Measurements from ENCODE around the gene PKDREJ.

Gene PKDREJ

DNA sequence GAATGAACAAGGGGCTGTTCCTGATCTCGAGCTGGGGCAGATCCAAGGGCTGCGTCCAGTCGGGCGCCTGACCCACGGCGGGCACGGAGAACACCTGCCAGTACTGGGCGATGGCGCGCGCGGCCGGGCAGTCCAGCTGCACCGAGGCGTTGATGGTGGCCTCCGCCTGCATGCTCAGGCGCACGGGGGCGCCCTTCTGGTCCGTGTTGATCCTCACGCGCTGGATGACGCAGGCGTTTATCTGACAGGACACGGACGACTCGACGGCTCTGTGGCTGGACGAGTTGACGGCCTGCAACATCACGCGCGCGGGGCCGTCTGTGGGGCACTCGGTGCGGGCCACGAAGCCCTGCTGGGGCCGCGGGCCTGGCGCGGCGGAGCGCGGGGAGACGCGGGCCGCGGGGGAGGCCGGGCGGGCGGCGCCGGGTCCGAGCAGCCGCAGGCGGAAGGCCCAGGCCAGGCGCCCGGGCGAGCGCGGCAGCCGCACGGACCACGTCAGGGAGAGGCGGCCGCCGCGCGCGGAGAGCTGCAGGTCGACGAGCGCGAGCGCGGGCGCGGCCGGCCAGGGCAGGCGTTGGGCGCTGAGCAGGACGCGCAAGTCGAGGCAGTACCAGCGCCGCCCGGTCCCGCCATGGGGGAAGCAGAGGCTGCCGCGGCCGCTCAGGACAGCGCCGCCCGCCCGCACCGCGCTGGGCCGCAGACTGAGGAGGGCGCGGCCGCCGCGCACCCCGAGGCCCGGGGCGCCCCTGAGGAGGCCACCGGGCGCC lies 511 bp downstream of the PKDREJ start:
- no peak for DNase-seq

DNA sequence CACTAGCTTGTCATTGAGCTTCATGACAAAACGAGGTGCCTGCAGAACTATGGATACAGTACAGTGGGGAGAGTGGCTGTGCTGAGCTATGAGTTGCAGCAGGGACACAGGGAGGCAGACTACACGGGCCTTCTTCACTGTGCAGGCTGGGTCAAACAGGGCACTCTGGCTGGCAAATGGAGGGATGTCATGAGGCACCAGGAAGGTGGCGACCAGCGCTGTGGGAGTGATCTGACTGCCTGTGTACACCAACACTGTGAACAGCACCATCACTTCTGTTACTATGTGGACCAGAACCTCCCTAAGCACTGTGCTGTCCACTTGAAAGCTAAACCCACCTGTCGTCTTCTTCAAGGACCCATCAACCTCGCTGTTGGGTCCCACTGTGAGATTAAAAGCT lies 3.1 kb downstream of the PKDREJ start:
- DNase-seq: no peak

DNA sequence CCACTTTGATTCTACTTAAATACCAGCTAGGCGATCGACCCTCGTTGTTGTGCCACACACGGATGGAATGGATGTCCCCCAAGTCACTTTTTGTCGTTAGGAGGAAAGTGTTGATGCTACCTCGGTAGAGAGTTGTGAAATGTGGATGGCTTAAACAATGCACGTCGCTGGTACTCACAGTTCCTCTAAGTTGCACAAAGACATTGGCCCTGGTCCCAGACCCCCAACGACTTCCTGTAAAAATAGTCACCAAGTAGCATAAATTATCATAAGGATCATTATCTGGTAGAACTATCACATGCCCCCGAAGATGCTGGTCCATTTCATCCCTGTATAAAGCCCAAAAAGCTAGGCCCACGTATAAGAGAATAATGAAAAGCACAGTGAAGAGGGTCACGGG lies 3.8 kb downstream of the PKDREJ start:
- no peak for DNase-seq

DNA sequence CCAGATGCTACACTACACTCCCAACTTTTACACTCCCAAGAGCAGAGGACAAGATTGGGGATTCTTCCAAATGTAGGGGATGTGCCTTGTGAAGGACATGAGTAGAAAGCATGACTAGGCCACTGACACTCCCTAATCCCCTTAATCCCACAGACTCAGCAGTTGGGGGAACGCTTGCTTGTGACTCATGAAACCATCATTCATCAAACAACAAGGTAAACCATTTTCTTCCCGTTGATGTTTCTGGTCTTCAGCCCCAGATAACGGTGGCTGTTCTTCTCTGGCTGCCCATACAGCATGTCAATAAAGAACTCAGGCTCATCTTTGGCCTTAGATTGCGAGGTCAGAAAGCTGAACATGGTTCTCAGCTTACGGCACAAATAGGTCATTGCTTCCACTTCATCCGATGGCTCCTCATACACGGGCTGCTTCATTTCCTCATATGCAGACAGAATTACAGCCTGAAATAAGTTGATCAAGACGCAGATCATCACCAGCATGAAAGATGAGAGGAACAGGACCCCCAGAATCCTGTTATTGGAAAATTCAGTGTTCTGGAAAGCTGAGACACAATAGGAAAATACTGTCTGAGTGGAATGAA lies 6.7 kb downstream of the PKDREJ start:
- no peak for DNase-seq

DNA sequence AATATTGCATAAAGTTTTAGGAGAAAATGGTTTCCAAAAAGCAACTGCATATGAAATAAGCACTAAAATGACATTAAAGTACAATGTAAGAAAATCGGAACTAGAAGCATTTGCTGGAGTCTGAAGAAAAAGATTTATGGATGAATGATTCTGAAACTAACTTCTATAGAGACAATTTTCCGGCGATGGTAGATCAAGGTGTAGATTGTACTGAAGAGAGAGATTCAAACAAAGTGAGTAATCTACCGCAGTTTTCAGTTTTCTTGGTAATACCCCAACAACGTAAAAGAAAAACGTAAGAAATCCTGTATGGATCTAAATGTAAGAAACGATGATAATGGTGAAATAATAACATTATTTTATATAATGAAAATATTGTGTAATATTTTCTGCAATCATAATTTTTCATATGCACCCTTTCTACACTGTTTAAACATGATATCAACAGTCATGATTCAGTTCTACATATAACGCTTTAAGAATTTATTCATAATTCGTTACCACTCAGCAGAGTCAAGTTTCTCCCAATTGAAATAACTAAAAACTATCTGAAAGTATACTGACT lies 11.2 kb downstream of the PKDREJ start:
- DNase-seq: no peak

DNA sequence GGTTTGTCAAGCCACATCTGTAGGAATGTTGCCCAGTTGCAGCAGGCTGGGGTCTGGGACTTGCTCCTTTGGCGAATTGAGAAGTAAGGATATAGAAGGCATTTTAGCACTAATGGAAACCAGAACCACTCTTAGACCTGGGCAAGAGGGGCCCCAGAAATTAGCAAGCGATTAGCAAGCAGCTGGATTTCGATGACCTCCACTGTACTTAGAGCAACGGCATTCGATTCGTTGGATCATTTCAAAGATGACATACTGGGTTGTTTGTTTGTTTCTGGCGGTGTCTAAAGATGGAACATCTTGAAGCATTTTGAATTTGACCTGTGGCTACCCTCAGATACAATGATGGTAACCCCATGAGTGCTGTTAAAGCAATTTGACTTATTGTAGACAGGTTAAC lies 11.9 kb downstream of the PKDREJ start:
- DNase-seq: no peak

DNA sequence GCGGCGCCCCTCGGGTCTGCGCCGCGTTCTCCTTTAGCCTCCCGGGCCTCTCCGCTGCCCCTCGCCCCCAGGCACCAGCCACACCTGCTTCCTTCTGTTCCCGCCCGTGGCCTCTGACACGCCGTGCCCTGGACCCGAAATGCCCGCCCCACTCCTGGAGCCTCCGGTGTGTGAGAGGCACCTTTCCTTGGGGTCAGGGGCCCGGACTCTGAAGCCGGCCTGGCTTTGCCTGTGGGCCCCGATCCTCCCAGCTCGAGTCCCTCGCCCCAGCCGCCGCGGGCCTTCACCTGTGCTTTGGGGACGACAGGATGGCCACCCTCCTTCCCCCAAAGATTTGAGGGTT lies 12.4 kb downstream of the PKDREJ start:
- DNase-seq: no peak

DNA sequence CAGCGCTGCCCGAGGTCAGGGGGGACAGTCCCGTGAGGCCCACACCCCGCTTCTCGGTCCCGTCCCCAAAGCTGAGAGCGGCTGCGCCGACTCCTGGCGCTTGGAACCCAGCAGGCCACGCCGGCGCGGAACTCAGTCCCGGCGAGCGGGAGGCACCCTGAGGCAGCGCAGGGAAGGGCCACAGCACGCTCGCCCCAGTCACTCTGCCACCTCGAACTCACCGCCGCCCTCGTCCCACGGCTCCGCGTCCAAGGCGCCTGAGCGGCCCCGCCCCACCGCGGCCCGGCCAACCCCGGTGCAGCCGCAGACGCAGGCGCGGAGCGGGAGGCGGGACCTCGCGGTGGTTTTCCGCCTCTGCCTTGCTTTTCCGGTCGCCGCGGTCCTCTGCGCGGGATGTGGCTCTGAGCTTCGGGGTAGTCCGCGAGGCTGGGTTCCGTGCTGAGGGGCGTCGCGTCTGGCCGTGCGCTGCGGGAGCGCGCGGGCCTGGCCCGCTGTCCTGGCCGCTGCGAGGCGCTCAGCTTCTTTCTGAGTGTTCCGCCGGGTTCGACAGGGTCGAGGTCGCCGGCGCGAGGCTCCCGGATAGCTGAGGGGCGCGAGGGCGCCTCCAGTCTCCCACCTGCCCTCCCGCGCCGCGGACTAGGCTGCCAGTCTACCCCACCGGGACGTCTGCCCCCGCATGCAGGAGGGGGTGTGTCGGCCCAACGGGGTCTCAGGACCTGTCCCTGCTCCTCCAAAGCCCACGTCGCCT lies 12.9 kb downstream of the PKDREJ start, which contains the start of gene CDPF1:
Gene CDPF1 (minus strand): TSS at position 259 of the 748 bp plus-strand sequence. CDS start 2,009 bp downstream, outside the sequence.
- DNase-seq: peak; percentile 76

DNA sequence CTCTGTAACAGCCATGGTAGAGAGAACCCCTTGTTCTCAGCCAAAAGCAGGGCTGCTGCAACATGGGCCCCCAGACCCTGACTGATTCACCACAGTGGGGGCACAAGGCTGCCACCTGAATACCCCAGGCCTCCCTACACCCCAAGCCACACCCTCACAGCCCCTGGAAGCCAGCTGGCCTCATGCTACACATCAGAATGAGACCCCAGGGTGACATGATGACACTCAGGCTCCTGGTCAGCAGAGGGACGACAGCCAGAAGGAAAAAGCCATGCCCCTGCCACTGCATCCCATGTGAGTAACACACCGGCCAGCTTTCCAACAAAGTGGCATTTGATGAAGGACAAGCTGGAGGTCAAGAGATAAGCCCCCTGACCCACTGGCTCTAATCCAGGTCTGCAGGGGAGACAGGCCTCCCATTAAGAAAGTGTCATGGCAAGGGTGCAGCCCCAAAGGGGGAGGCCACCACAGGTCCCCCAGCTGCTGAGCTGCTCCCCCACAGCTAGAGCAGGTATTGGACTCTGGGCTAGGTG lies 15.6 kb downstream of the PKDREJ start:
- DNase-seq: no peak

DNA sequence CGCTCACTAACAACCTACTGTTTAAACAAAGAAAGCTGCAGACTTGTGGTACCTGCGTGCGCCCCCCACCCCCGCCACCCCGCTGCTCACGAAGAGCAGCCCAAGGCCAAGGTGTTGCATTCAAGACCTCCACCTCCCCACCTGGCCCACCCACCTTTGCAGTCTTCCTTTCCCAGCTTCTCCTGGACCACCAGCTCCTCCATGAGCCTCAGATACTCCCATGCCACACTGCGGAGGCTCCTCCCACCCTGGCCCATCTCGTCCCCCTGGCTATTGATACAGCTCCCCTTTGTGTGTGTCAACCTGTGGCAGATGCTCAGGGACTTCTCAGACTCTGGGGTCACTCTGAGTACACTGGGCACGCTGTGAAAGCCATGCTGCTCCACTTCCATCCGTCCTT lies 17.0 kb downstream of the PKDREJ start:
- no peak for DNase-seq

DNA sequence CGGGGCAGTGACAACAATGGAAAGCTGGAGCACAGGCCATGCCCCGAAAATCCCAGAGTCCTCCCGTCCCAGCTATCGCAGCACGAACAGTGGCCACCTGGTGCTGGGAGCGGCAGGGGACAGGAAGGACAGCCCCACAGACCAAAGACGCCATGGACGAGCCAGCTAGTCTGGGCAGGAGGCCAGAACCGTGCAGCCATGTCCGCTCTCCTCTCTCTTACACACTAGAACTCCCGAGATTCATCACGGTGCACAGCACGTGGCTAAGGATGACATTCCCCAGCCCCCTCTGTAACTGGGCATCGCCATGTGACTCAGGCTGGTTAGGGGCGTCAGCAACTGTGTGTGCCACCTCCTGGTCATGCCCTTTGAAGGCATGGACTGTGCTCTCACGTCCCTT lies 17.6 kb downstream of the PKDREJ start:
- DNase-seq: peak; percentile 52

DNA sequence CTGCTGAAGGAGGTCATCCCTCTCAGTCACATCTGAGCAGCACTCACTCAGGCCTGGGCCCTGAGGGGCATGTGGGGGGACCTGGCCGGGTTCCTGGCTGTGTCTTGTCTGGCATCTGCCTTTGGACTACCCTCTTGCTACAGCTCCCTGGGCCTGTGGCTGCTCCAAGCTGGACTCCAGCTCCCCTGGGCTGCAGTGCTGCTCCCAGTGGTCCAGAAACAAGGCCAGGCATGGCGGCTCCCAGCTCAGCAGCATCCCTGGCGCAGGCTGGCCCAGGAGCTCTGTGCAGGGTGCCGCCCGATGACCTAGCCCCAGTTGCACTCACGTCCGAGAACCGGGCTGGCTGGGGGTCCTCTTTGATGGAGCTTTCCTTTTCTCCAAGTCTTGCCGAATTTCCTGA lies 18.4 kb downstream of the PKDREJ start:
- DNase-seq: no peak

DNA sequence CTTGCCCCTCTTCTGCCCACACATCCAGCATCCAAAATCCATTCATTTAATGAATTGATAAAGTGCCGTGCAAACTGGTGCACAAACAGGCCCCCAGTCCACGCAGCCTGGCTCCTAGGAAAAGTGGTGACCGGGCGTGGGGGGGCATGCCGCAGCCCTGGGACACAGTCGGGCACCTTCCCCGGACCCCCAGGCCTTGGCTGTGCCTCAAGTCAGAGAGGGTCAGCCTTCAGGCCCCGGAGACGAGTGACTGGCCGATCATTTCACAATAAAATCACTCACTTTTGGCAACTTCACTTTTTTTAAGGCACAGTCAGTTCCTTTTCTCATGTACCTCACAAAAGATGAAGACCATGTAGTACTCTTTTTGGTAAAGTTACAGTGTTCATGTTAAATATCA lies 21.1 kb downstream of the PKDREJ start:
- DNase-seq: no peak

DNA sequence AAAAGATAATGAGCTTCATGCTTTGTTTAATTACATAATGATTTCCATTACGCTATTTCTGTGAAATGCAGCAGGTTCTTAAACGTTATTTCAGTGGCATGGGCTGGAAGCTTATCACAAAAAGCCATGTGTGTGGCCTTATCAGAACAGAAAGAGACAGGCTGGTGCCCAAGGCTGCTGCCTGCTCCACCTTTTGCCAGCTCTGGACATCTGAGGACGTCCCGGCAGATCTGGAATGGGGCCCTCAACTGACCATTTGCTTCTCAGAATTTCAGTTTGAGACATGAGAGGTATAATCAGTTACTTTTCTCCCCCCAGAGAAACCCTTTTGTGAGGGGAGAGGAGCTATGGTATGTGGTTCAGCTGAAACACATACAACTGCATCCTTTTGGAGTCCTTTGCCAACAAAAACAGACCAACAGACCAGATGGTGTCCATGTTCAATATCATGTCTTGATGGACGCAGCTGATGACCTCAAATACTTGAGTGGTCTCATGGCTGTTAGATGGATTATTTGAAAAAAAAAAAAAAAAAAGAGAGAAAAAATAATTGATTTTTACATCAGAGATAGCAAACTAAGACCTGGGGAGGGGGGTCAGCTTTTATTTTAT lies 21.6 kb downstream of the PKDREJ start:
- DNase-seq: no peak

DNA sequence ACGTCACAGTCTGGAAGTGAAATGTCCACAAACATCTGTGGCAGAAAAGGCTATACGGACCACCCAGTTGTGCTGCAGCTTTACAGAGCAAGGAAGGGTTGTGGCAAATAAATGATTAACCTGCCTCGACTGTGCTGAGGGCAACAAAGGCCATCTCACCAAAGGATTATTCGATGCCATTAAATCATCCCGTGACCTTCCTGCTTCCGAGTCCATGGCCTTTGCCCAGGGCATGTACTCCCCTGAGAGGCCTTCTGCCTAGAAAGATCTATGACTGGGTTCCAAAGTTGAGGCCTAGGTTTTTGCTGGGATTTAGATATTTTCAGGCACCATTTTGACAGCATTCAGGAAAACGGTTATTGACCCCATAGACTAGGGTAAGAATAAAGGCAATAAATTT lies 22.2 kb downstream of the PKDREJ start:
- DNase-seq: no peak

DNA sequence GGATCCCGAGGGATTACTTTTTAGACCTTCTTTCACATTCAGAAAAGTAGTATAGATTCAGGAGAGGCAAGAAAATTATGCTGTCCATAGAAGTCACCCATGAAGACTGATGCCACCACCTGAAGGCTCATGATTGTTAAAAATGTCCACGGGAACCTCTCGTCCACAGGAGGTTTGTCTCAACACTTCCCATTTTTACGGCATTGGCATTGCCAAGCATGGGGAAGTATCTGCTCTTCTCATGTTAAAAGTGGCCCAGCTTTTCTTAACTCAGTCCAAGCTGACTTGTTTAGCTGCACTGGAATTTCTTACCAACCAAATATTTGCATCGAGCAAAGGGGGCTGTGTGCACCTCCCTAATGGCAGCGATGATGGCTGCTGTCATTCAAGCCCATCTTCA lies 22.6 kb downstream of the PKDREJ start:
- DNase-seq: no peak

DNA sequence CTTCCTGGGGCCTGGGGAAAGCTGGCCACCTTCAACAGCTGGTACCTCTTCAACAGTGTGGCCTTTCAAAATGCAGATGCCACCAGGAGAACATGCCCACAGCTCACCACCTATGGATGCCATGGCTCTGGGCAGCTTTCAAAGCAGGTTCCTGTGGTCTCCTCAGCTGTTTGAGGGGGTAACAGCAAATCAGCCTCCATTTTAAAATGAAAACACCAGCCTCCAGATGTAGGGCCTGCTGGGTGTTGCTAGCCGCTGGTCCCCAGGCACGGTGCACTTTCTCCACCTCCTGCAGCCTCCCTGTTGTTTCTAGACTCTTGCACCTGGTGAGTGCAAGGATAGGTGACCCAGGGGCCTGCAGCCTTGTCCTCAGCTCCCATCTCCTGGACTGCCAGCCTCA lies 23.1 kb downstream of the PKDREJ start:
- DNase-seq: no peak

DNA sequence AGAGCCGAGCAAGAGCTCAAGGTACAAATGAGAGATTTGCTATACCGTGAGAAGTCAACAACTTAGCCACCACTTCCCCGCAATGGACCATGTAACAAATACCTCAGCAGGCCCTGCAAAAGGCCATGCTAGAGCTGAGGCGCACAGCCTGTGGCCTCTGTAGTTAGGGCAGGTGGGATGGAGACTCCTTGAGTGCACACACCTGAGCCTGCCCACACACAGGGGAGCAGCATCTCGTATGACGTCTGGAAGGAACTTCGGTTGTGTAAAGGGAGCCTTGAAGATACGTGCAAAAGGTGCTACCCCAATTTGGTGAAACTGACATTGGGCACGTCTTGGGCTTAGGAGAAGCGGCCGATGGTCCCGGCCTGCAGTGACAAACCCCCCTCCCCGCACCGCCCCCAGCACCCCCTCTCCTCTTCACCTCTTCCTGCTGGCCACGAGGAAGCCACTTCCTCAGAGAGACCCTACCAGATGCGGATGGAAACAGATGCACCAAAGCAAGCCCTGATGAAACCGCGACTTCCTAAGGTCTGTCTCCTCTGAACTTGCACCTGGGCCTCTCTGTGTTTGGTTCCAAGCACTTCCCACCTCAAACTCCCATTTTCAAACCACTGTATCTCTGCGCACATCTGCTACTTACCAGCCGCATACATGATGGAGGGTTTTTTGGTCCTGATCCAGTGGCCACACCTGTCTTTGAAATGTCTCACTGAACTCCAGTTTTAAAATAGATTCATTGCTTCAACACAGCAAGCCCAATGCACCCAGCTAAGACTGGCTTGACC lies 23.7 kb downstream of the PKDREJ start:
- no peak for DNase-seq

DNA sequence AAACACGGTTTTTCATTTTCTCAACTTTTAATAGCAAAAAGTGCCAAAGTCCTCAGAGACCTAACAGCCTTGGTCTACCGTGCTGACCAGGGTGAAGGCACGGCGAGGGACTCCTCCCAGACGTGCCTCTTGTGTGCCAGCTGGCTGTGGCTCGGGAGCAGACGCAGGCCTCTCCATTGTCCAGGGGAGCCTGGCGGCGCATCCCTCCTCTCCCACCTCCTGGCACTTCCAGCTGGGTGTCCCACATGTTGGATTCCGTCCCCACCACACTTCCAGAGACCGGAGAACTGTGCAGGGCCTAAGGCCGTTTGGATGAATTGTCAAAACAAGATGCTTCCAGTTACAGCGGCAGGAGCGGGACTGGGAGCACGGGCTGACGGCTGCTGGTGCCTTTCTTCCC lies 24.6 kb downstream of the PKDREJ start:
- no peak for DNase-seq

DNA sequence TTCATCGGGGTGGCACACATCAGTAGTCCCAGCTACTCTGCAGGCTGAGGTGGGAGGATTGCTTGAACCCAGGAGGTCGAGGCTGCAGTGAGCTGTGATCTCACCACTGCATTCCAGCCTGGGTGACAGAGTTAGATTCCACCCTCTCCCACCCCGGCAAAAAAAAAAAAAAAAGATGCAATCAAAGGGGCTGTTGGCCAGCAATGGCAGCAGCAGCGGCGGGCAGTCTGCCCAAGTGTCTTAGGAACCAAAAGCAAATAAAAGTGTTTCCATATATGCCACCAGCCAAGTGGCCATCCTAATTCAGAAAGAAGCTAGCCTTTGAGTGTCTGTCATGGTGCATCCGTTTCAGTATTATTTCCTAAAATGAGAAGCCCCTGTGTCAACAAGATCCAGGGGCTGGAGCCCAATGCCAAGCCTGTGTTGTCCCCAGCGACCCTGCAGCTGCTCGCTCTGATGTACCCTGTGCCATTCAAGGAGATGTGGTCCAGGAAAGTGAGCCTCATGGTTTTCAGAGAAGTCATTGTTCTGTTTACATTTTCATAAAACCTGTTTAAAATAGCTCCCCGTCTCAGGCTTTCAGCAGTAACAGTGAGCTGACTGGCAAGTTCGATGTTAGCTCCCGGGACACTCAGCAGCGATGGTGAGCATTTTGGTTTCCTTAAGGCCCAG lies 25.6 kb downstream of the PKDREJ start:
- DNase-seq: no peak

DNA sequence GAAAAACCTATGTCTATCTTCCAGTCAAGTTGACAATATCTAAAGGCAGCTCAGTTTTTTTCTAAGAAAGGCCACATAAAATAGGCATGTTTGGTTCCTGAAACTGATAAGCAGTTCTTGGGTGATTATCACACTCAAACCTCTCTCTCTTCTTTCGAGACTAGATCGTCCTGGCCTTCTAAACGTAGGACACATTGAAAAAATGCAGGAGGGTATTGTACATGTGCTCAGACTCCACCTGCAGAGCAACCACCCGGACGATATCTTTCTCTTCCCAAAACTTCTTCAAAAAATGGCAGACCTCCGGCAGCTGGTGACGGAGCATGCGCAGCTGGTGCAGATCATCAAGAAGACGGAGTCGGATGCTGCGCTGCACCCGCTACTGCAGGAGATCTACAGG lies 28.2 kb downstream of the PKDREJ start:
- DNase-seq: no peak

DNA sequence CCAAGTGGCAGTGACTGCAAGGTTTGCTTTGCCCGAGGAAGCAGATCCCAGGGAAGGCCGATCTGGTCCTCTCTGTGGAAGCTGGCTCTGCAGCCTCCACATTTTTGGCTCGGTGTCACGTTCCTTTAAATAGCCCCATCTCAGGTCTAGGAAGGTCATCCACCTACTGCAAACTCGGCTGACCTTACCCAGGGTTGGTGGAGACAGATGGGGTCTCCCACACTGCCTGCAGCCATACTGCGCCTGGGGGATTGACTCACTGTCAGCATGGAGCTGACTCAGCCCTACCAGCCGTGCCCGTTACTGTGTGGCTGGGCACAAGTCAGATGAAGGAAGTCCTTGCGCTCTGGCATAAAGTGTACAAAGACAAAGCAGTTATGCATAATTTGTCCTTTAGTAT lies 29.9 kb downstream of the PKDREJ start:
- no peak for DNase-seq

All from SHP77 treated with DMSO at 0.1 percent for 48 hours (cell line).